NOMO-1 (cell line): ENCODE measurements around the gene MOXD1.

Experiments
- DNase-seq, 2 experiments: peaks; one replicate each; lab custom pipeline; 2025; ENCODE audit not compliant: unreplicated experiment in 2 of 2; lab: John Stamatoyannopoulos, UW

MOXD1 gene

GRCh38 chr6:132400555-132400882 lies 756 bp downstream of the MOXD1 start:
- no peak for DNase-seq

- no peak for DNase-seq
Observed at GRCh38 chr6:132399376-132400074, 1.8 kb downstream of the MOXD1 start.

- no peak for DNase-seq
Observed at GRCh38 chr6:132395015-132395597, 6.2 kb downstream of the MOXD1 start.

GRCh38 chr6:132392792-132393191 lies 8.5 kb downstream of the MOXD1 start:
- DNase-seq: no peak

- DNase-seq: no peak
Observed at GRCh38 chr6:132392270-132392646, 9.0 kb downstream of the MOXD1 start.

GRCh38 chr6:132391391-132392269 lies 9.6 kb downstream of the MOXD1 start:
- no peak for DNase-seq

GRCh38 chr6:132390451-132390850 lies 10.8 kb downstream of the MOXD1 start:
- no peak for DNase-seq

GRCh38 chr6:132390017-132390416 lies 11.3 kb downstream of the MOXD1 start:
- DNase-seq: no peak

- no peak for DNase-seq
Observed at GRCh38 chr6:132388291-132388690, 13.0 kb downstream of the MOXD1 start.

- DNase-seq: no peak
Observed at GRCh38 chr6:132382630-132383175, 18.6 kb downstream of the MOXD1 start.

- DNase-seq: no peak
Observed at GRCh38 chr6:132381381-132381780, 19.9 kb downstream of the MOXD1 start.

GRCh38 chr6:132380358-132381029 lies 20.8 kb downstream of the MOXD1 start:
- no peak for DNase-seq

- no peak for DNase-seq
Observed at GRCh38 chr6:132369526-132369925, 31.7 kb downstream of the MOXD1 start.

GRCh38 chr6:132368916-132369481 lies 32.3 kb downstream of the MOXD1 start:
- DNase-seq: no peak

GRCh38 chr6:132365281-132365907 lies 35.9 kb downstream of the MOXD1 start:
- DNase-seq: no peak

GRCh38 chr6:132364306-132365074 lies 36.8 kb downstream of the MOXD1 start:
- no peak for DNase-seq

- no peak for DNase-seq
Observed at GRCh38 chr6:132362442-132363185, 38.7 kb downstream of the MOXD1 start.

- DNase-seq: no peak
Observed at GRCh38 chr6:132361101-132361500, 40.2 kb downstream of the MOXD1 start.

- DNase-seq: no peak
Observed at GRCh38 chr6:132359886-132360285, 41.4 kb downstream of the MOXD1 start.
